AG09309 (cell line): Measurements from ENCODE around the gene MBTPS1.

Experiments used
- DNase-seq: peaks from one replicate; pipeline ENCODE4 v3.0.0-alpha.2; 2010; ENCODE audit warnings: low read depth
- H3K4me3 ChIP-seq: 2 replicates; pipeline ENCODE4 v1.5.1; 2011; ENCODE audit warnings: mild to moderate bottlenecking, low read depth, low read length, moderate library complexity; ENCODE audit not compliant: control insufficient read depth
- TF ChIP-seq, protein P1 (sequence below): IDR thresholded peaks from 2 replicates; pipeline ENCODE4 v1.5.1; 2011; ENCODE audit warnings: mild to moderate bottlenecking, low read depth, low read length, inconsistent platforms; ENCODE audit not compliant: insufficient read depth, control insufficient read depth; ENCODE audit errors: missing control alignments

The MBTPS1 gene

GRCh38 chr16:84056933-84057332 lies 59.8 kb downstream of the MBTPS1 start:
- TF ChIP-seq, protein P1, sequence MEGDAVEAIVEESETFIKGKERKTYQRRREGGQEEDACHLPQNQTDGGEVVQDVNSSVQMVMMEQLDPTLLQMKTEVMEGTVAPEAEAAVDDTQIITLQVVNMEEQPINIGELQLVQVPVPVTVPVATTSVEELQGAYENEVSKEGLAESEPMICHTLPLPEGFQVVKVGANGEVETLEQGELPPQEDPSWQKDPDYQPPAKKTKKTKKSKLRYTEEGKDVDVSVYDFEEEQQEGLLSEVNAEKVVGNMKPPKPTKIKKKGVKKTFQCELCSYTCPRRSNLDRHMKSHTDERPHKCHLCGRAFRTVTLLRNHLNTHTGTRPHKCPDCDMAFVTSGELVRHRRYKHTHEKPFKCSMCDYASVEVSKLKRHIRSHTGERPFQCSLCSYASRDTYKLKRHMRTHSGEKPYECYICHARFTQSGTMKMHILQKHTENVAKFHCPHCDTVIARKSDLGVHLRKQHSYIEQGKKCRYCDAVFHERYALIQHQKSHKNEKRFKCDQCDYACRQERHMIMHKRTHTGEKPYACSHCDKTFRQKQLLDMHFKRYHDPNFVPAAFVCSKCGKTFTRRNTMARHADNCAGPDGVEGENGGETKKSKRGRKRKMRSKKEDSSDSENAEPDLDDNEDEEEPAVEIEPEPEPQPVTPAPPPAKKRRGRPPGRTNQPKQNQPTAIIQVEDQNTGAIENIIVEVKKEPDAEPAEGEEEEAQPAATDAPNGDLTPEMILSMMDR: no peak
- DNase-seq: no peak
- H3K4me3 ChIP-seq: no peak overlapping the region

- TF ChIP-seq, protein P1: no peak
- no peak overlapping the region for H3K4me3 ChIP-seq
- DNase-seq: no peak
These were observed 60.7 kb downstream of the MBTPS1 start for GRCh38 chr16:84055801-84056634.

- H3K4me3 ChIP-seq: no peak overlapping the region
- DNase-seq: no peak
- TF ChIP-seq, protein P1: no peak
These were observed 61.4 kb downstream of the MBTPS1 start for GRCh38 chr16:84055366-84055765.

GRCh38 chr16:84054916-84055315 lies 61.8 kb downstream of the MBTPS1 start:
- H3K4me3 ChIP-seq: no peak overlapping the region
- TF ChIP-seq, protein P1: no peak
- no peak for DNase-seq

DNA sequence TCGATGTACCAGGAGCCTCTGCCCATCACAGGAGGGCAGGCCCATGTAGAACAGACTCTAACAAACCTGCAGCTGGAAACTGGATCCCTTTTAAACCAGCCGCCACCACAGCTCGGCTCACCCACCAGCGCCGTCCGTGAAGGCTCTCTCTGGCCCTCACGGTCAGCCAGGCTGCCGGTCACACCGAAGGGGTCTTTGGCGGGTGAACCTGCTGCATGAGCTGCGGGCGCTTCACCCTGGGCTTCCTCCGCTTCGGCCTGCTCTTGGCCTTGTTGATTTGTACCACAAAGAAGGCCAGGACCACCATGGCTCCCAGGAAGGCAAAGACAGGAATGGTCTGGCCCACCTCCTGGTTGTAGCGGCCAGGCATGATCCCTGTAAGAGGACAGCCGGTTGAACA lies 62.5 kb downstream of the MBTPS1 start:
- DNase-seq: no peak
- TF ChIP-seq, protein P1: no peak
- no peak overlapping the region for H3K4me3 ChIP-seq

DNA sequence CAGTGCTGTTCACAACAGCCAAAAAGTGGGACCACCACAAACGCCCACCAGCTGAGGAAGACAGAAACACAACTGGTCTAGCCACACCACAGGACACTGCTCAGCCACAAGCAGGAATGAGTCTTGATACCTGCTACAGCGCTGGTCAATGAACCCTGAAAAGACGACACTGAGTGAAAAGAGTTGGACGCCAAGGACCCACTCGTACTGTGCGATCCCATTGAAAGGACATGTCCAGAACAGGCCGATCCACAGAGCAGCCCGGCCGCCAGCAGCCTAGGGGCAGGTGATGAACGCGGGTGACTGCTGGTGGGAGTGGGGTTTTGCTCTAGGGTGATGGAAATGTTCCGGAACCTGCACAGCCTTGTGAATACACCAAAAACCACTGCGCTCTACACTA lies 63.5 kb downstream of the MBTPS1 start:
- no peak overlapping the region for H3K4me3 ChIP-seq
- no peak for DNase-seq
- TF ChIP-seq, protein P1: no peak
